DOHH2 (cell line): ENCODE measurements around the gene RALGAPA2.

Experiments used
- H3F3A ChIP-seq: fragments of 200-600 bp; sonication (generic), shearing (Covaris generic); 2 replicates; pipeline ENCODE4 v1.6.0; 2016; ENCODE audit warnings: antibody characterized with exemption, mild to moderate bottlenecking; ENCODE audit not compliant: control insufficient read depth, insufficient read depth
- H3K27ac ChIP-seq: fragments of 200-600 bp; sonication (generic); 2 replicates; pipeline ENCODE4 v1.5.1; 2014; ENCODE audit warnings: low read depth, mild to moderate bottlenecking, low read length, moderate library complexity
- H3K27me3 ChIP-seq: fragments of 200-600 bp; sonication (generic); 2 replicates; pipeline ENCODE4 v1.6.1; 2014; ENCODE audit warnings: mild to moderate bottlenecking, low read length, mixed read lengths; ENCODE audit not compliant: control insufficient read depth
- H3K36me3 ChIP-seq: fragments of 200-600 bp; sonication (generic); 2 replicates; pipeline ENCODE4 v1.6.1; 2014; ENCODE audit warnings: mild to moderate bottlenecking, low read length, moderate library complexity, mixed read lengths; ENCODE audit not compliant: control insufficient read depth
- H3K4me1 ChIP-seq: fragments of 200-600 bp; sonication (generic); 2 replicates; pipeline ENCODE4 v1.6.1; 2014; ENCODE audit warnings: mild to moderate bottlenecking, low read length, mixed read lengths; ENCODE audit not compliant: control insufficient read depth
- H3K4me2 ChIP-seq: fragments of 200-600 bp; sonication (generic); 2 replicates; pipeline ENCODE4 v1.6.0; 2014; ENCODE audit warnings: mild to moderate bottlenecking, low read length, moderate library complexity
- H3K4me3 ChIP-seq: fragments of 200-600 bp; sonication (generic); 2 replicates; pipeline ENCODE4 v1.5.1; 2014; ENCODE audit warnings: mild to moderate bottlenecking, low read length, mixed read lengths
- H3K79me2 ChIP-seq: fragments of 200-600 bp; sonication (generic); 2 replicates; pipeline ENCODE4 v1.6.1; 2014; ENCODE audit warnings: mild to moderate bottlenecking, low read length, mixed read lengths; ENCODE audit not compliant: control insufficient read depth
- H3K9me2 ChIP-seq: fragments of 200-600 bp; sonication (generic); replicated peaks from 2 replicates; pipeline ENCODE4 v1.6.1; 2014; ENCODE audit warnings: mild to moderate bottlenecking, low read length, mixed read lengths; ENCODE audit not compliant: control insufficient read depth
- H3K9me3 ChIP-seq: fragments of 200-600 bp; sonication (generic); 2 replicates; pipeline ENCODE4 v1.6.1; 2014; ENCODE audit warnings: antibody characterized with exemption, low read length, mixed read lengths; ENCODE audit not compliant: control insufficient read depth, insufficient read depth
- H4K20me1 ChIP-seq: fragments of 200-600 bp; sonication (generic); 2 replicates; pipeline ENCODE4 v1.6.0; 2014; ENCODE audit warnings: low read depth, mild to moderate bottlenecking, antibody characterized with exemption, low read length, moderate library complexity; ENCODE audit not compliant: control insufficient read depth, insufficient read depth
- CTCF ChIP-seq: fragments of 200-600 bp; sonication (generic); IDR thresholded peaks from one replicate; pipeline ENCODE4 v1.5.1; 2014; ENCODE audit warnings: antibody characterized with exemption, mild to moderate bottlenecking, low read depth, low read length; ENCODE audit not compliant: poor library complexity, severe bottlenecking
- EZH2phosphoT487 ChIP-seq: fragments of 200-600 bp; sonication (generic); IDR thresholded peaks from 2 replicates; pipeline ENCODE4 v1.6.1; 2017; ENCODE audit warnings: borderline replicate concordance, mild to moderate bottlenecking, antibody characterized with exemption, low read length, moderate library complexity, mixed read lengths

The RALGAPA2 gene

GRCh38 chr20:20495729-20496503 is 216.5 kb downstream of the RALGAPA2 start:
- Histone ChIP-seq H3K4me3 (no peak overlapping the region), H3K4me2 (no peak overlapping the region), H3K9me2 (no peaks in the 10 kb centered on the region), H3K79me2 (no peaks in the 10 kb centered on the region), H3K27ac (no peak overlapping the region), H3K27me3 (no peaks in the 10 kb centered on the region), H3K9me3 (no peaks in the 10 kb centered on the region), H3K4me1 (no peaks in the 10 kb centered on the region), H3K36me3 (no peaks in the 10 kb centered on the region), H3F3A (no peaks in the 10 kb centered on the region), H4K20me1 (no peaks in the 10 kb centered on the region)
- TF ChIP-seq CTCF (no peak), EZH2phosphoT487 (no peak)

GRCh38 chr20:20493701-20494100 is 218.7 kb downstream of the RALGAPA2 start:
- Histone ChIP-seq H3K4me1 (peaks cover 19% of the 10 kb centered on the region), H3F3A (no peaks in the 10 kb centered on the region), H4K20me1 (no peaks in the 10 kb centered on the region), H3K27me3 (no peaks in the 10 kb centered on the region), H3K4me3 (no peak overlapping the region), H3K79me2 (no peaks in the 10 kb centered on the region), H3K9me2 (no peaks in the 10 kb centered on the region), H3K9me3 (no peaks in the 10 kb centered on the region), H3K27ac (no peak overlapping the region), H3K36me3 (no peaks in the 10 kb centered on the region), H3K4me2 (no peak overlapping the region)
- no peak for TF ChIP-seq EZH2phosphoT487
- TF ChIP-seq CTCF: no peak

- TF ChIP-seq EZH2phosphoT487 (no peak), CTCF (no peak)
- H3K27ac ChIP-seq: no peak overlapping the region
- H3K9me3 ChIP-seq: no peaks in the 10 kb centered on the region
- H3K27me3 ChIP-seq: no peaks in the 10 kb centered on the region
- H3F3A ChIP-seq: no peaks in the 10 kb centered on the region
- no peaks in the 10 kb centered on the region for H4K20me1 ChIP-seq
- H3K4me3 ChIP-seq: no peak overlapping the region
- H3K4me1 ChIP-seq: peaks cover 22% of the 10 kb centered on the region
- H3K4me2 ChIP-seq: no peak overlapping the region
- no peaks in the 10 kb centered on the region for H3K79me2 ChIP-seq
- H3K36me3 ChIP-seq: no peaks in the 10 kb centered on the region
- H3K9me2 ChIP-seq: no peaks in the 10 kb centered on the region
Observed at GRCh38 chr20:20492521-20493332, 219.7 kb downstream of the RALGAPA2 start.
